ENCODE results near the gene PSMG1.
"Not testable (repeated sequence)": the region's sequence is repeated elsewhere in the genome, so short reads cannot be mapped to it uniquely, and the experiment has no call there.

The PSMG1 gene

GRCh38 chr21:39153842-39154241 lies 29.4 kb downstream of the PSMG1 start:
- DNase-seq = no peak

DNA sequence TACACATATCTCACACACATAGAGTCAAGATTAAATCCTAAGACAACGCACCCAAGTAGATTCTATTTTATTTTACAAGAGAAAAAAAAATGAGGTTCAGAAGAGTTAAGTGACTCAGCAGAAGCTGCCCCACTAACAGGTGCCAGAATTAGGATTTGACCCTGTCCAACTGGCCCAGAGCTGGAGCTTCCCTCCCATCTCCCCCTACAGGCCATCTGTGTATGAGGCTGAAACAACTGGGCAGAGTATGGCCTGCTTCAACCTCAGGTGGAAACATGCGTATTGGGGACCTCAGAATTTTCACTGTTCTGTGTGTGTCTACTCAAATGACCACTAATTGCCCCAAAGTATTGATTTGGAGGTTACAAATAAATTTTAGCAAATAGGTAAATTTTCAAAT lies 29.9 kb downstream of the PSMG1 start:
- no peak for DNase-seq

- DNase-seq = no peak
Observed at GRCh38 chr21:39152271-39152670, 31.0 kb downstream of the PSMG1 start.

- no peak for DNase-seq
Observed at GRCh38 chr21:39150877-39151276, 32.4 kb downstream of the PSMG1 start.

- no peak for DNase-seq
Observed at GRCh38 chr21:39150316-39150715, 32.9 kb downstream of the PSMG1 start.

DNA sequence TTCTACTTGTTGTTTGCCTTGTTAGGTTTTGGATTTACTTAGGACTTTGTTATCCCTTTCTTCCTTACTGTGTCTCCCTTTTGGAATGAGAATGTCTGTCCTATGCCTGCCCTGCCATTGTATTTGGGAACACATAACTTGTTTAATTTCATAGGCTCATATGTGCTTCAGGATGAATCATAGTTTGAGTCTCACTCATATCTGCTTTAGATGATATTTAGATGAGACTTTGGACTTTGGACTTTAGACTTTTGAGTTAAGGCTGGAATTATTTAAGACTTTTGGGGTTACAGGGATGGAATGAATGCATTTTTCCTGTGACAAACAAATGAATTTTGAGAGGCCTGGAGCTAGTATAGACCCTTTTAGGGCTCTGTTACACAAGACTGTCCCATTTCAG lies 33.4 kb downstream of the PSMG1 start:
- DNase-seq = no peak

- no peak for DNase-seq
Observed at GRCh38 chr21:39148975-39149374, 34.3 kb downstream of the PSMG1 start.

DNA sequence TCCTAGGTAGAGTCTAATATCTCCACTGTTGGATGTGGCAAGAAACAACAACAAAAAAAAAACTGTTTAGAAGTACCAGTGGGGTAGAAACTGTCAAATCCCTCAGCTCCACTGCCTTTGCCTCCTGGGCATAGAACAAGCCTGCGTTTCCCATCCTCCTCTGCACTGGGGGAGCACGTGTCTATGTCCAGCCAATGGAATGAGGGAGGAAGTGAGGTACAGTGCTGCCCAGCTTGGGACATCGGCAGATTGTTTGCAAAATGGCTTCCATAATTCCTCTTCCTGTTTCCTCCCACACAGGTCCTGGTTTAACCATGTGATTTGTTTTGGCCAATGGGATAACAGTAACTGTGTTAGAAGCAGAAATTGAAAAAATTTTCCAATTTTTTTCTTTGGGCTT lies 39.1 kb downstream of the PSMG1 start:
- DNase-seq = no peak

GRCh38 chr21:39142972-39143371 lies 40.3 kb downstream of the PSMG1 start:
- no peak for DNase-seq

GRCh38 chr21:39141502-39141901 lies 41.7 kb downstream of the PSMG1 start:
- no peak for DNase-seq

- DNase-seq = no peak
Observed at GRCh38 chr21:39137248-39138178, 45.7 kb downstream of the PSMG1 start.

GRCh38 chr21:39136711-39137110 lies 46.5 kb downstream of the PSMG1 start:
- no peak for DNase-seq

- not testable (repeated sequence) for DNase-seq
Observed at GRCh38 chr21:39136138-39136537, 47.1 kb downstream of the PSMG1 start.

DNA sequence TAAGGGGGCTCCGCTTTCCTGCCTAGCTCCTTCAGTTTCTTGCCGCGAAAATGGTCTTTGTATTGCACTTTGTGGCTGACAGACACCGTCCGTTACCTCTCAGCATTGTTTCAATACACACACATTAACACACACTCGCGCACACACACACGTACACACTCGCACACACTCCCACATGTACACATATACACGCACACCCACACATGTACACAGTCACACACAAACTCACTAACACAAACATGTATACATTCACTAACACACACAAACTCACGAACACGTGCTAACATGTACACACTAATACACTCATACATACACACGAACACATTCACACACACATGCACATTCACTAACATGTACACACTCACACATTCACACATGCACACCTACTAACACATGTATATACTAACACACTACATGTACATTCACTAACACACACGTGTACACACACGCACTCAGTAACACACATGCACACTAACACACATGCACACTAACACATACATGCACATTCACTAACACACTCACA lies 48.9 kb downstream of the PSMG1 start:
- DNase-seq = no peak

DNA sequence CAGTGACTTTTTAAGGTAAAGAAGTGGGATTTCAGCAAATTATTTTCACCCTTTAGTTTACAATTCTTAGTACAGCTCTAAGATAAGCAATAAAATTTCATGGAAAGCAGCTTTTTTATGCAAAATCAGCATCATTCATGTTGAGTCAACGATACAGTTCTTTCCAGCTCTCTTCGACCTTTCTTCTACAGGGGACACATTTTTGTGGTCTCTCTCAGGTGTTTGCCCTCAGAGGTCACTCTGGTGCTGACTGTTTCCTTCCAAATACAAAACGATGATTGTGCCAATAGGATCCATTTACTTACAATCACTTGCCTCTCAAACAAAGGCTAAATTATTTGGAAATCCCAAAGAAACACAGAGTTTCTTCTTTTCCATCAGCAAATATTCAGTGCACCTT lies 51.0 kb downstream of the PSMG1 start:
- DNase-seq = no peak

- no peak for DNase-seq
Observed at GRCh38 chr21:39131791-39132190, 51.5 kb downstream of the PSMG1 start.

DNA sequence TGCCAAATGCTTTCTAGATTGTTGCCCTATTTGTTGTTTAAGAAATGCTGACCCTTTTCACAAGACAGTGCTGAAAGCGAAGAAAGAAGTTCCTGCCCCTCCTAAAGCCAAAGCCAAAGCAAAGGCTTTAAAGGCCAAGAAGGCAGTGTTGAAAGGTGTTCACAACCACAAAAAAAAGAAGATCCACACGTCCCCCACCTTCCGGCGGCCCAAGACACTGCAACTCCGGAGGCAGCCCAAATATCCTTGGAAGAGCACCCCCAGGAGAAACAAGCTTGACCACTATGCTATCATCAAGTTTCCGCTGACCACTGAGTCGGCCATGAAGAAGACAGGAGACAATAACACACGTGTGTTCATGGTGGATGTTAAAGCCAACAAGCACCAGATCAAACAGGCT lies 55.7 kb downstream of the PSMG1 start:
- DNase-seq = no peak

DNA sequence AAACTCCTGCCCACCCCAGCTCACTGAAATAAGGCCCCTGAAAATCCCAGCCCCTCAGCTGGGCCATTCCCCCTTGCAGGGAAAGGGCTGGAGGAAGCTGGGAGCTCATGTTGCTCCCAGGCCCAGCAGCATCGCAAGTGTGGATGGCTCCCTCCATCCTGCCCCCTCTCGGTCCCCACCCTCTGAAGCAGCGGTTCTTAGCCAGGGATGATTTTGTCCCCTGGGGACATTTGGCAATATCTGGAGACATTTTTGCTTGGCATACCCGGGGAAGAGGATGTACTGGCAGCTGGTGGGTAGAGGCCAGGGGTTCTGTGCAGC lies 56.8 kb downstream of the PSMG1 start:
- no peak for DNase-seq

- DNase-seq = no peak
Observed at GRCh38 chr21:39125752-39126485, 57.3 kb downstream of the PSMG1 start.

Measured in activated gamma-delta T cell treated with Interleukin-2 at 50 U/mL for 16 hours (primary cell).